GM21528 (cell line): ENCODE results near the gene IL27RA.

Experiments
- ATAC-seq: cut with Tn5 transposase; IDR thresholded peaks from one replicate; pipeline ENCODE4 v1.9.1; 2021; ENCODE audit warnings: mild to moderate bottlenecking, moderate library complexity; ENCODE audit not compliant: unreplicated experiment, low FRiP score

IL27RA gene

DNA sequence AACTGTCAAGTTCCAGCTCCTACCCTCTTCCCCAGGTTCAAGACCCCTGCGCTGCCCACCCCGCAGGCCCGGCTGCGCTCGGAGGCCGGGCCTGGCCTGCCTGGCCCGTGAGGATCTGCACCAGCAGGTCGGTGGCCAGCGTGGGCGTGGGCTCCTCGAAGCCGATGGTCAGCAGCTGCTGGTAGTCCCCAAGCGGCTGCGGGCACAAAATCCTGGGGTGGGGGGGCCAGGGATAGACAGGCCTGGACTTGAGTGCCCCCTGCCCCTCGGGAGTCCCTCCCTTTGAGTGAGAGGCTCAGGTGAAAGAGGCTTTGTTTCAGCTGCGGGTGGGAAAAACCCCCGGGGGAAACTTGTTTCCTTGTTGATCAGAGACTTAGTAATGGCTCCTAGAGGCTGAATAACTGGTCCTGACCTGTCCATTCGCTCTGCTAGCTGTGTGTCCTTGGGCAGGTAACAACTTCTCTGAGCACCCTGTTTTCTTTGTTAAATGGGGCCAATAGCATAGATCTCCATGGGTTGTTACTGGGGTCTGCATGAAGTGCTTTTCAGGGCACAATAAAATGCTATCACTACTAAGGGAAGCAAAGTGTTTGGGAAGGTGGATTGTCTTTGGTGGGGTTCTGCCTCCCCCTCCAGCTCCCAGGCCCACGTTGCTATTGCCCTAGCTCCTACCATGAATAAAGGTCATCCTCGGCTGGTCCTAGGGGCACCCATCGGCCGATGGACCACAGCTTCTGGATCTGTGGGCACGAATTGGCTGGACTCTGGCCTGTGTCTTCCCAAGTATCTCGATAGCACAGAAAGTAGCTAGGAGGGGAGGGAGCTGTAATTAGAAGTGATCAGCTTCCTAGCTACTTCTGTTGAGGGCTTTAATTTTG lies 50.5 kb downstream of the IL27RA start:
- peak; percentile 10 for ATAC-seq

DNA sequence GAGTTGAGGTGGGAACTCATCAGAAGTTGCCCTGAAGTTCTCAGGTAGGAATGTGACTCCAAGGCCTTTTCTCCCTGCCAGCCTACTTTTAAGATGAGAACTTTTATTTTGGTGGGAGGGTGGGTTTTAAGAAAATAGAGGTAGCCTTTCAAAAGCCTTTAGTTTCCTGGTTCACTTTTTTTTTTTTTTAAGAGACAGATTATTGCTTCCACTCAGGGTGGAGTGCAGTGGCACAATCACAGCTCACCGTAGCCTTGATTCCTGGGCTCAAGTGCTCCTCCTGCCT lies 51.1 kb downstream of the IL27RA start:
- no peak for ATAC-seq

DNA sequence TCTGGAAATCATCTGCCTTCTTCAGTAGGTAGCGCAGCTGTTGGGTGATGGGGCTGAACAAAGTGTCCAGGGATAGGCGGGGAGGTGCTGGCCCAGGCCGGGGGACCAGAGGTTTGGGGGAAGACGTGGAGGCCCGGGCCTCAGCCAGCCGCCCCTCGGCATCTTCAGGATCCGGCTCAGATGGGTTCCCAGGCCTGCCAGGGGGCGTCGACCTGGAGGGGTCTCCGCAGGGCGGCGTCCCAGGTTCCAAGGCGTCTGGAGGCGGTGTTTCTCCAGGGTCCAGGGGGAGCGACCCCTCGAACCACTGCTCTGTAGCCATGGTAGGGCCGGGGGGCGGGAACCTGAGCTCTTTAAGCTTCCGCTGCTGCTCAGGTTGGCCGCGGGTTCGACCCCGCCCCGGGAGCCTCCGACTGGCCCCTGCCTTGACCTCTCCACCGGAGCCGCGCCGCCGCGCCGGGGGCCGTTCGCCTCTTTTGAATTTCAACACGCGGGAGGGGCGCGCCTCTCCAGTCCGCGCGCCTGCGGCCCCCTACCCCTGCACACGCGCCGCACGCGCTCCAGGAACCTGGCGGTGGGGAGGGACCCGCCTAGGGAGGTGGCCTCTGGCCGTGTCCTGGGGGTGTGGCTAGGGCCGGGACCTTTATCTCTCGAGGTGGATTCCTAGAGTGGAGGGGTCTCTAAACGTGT lies 53.9 kb downstream of the IL27RA start, which contains the start of gene C19orf67:
TSS of gene C19orf67 (minus strand) at position 475 of the 687 bp plus-strand sequence. CDS start at position 319, 156 bp downstream.
- no peak for ATAC-seq

- no peak for ATAC-seq
Observed at GRCh38 chr19:14086098-14086497, 54.5 kb downstream of the IL27RA start.

- no peak for ATAC-seq
Observed at GRCh38 chr19:14088634-14089411, 57.3 kb downstream of the IL27RA start.

GRCh38 chr19:14089412-14089661 lies 57.8 kb downstream of the IL27RA start:
- no peak for ATAC-seq

DNA sequence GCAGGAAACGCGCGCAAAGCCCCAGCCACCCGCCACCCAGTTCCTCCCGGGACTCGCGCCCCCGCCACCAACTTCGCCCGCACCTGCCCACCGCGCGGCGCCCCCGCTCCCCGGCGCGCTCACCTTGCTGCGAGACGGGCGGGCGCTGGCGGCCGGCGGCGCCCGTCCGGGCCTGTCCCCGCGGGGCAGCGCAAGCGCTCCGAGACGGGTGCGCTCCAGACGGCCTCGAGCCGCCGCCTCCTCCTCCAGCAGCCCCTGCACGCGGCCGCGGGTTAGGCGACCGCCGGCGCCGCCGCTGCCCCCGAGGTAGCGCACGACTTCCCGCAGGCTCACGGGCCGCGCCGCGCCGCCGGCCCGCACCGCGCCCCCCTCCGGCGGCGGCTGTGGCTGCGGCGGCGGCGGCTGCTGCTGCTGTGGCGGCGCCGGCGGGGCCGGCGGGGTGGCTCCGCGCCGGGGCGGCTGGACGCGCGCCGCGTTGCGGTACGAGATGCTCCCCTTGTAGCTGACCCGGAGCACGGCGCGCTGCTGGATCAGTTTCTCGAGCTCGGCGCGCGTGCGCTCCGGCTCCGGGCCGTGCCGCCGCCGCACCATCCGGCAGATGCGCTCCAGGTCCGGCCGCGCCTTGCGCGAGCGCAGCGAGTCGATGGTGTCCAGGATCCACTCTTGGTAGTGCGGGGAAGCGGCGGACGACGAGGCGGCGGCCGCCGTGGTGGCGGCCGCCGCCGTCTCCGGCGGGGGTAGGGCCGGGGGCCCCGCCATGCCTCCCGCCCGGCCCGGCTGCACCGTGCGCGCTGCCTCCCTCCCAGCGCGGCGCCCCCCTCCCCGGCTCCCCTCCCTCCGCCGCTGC lies 58.3 kb downstream of the IL27RA start:
- ATAC-seq, result no peak

DNA sequence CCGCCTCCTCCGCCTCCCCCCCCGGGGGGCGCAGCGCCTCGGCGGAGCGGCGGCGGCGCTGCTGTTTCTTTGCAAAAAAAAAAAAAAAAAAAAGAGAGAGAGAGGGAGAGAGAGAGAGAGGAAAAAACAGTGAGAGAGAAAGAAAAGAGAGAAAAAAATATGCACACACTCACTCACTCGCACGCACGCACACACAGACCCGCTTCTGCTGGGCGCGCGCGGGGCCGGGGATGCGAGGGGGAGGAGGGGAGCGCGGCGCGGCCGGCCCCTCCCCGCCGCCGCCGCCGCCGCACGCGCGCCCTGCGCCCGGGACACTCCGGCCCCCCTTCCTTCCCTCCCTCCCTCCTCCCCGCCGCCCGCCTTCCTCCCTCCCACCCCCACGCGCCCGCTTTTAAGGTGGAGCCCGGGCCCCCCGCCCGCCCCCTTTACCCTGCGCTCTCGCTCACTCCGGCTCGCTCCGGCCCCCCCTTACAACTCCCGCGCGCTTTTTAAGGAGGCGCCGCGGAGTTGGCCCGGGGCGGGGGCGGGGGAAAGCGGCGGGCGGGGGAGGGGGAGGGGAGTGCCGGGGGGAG lies 59.0 kb downstream of the IL27RA start, which contains the start of gene SAMD1:
TSS of gene SAMD1 (minus strand) at position 243 of the 572 bp plus-strand sequence.
- peak; percentile 29 for ATAC-seq

DNA sequence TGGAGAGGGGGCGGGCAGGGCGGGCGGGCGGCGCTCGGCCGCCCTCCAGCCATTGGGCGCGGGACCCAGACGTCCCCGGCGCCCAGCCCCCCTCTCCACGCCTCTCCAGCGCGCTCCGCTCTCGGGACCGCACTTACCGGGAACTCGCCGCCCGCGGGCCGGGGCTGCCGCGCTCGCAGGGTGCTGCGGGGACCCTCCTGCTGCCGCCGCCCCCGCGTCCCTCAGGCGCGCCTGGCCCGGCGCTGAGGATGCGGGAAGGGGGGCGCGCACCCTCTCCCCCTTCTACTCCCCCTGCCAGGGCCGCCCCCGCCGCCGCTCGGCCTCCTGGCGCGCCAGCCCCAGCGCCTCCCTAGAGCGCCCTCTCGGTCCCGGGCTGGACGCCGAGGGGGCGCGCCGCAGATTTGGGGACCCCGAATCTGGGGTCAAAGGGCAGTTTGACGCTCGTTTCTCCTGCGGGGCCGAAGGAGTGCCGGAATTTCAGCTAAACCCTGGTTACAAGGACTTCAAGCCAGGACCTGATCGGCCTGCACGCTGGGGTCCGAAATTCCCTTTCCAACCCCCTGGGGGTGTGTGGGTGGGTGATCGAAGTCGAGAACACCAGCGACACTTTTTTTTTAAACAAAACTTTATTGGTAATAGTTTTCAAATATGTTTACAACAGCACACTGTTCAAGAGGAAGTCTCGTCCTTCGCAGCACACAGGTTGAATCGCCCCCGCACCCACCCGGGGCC lies 59.7 kb downstream of the IL27RA start:
- peak; percentile 49 for ATAC-seq

DNA sequence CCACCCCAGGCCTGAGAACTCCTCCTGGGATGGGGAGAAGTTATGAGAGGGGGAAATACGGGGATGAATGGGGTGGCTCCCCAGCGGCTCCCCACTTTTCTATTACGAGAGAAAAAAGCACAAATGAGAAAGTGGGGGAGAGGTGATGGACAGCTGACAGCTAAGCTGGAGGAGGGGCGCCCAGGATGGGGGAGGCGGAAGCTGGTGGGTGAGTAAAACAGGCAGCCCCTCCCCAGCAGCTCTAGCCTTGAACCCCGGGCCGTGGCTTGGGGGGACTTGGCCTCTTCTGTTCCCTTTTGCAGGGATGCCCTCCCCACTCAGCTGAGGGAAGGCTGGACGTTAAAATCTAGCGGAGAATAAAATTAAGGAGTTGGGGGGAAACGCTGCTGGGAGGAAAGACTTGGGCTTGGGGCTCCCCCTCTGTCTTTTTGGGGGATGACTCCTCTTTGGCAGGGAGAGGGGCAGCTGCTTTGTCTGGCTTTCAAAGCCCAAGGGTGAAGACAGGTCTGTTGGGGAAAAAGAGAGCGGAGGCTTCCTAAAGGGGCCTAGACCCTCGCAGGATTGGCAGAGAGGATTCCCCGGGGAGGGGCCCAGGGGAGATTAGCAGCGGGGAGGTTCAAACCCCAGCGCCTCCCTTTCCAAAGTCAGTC lies 60.4 kb downstream of the IL27RA start:
- peak; percentile 20 for ATAC-seq

DNA sequence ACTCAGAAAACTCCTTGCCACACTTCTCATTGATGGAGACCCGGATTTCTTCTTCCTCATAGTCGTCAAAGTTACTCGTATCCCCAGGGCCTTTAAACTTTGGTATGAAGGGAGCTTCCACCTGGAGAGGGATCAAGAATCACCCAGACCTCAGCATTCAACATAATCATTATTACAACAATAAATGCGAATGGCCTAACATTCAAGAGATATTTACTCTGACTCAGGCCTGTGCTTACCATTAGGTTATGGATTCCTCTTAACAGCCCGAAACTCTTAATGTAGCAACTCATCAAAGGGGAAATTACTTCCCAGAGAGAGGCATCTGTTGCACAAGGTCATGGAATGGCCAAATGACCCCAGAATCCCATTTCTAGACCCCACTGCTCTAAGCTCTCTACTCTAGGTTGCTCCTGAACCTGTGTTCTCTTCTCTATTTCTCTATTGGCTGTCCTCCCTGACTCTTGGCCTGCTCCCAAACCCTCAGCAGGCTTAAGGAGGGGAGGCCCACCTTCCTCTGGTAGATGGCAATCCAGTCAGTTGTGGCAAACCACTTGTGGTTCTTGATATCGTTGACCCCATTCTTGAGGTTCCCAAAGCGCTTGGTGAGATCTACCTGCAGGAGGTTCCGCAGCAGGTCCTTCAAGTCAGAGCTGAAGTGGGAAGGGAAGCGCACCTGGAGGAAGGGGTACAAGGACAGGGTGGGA lies 61.7 kb downstream of the IL27RA start:
- no peak for ATAC-seq

DNA sequence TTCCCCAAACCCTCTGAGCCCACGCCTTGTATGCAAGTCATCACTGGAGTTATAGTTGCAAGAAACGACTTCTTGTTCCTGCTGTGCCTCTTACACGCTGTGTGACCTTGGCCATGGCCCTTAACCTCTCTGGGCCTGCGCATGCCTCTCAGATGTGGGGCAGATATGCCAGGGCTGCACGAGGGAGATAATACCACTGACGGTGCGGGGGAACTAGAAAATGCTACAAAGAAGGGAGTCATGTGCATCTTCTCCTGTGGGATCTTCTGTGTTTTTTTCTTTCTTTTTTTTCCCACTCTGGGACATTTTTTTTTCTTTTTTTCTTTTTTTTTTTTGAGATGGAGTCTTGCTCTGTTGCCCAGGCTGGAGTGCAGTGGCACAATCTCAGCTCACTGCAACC lies 63.3 kb downstream of the IL27RA start:
- ATAC-seq, result no peak

GRCh38 chr19:14096272-14096992 lies 64.9 kb downstream of the IL27RA start:
- no peak for ATAC-seq

- no peak for ATAC-seq
Observed at GRCh38 chr19:14097532-14098151, 66.1 kb downstream of the IL27RA start.

- ATAC-seq, result no peak
Observed at GRCh38 chr19:14101003-14101545, 69.5 kb downstream of the IL27RA start.

DNA sequence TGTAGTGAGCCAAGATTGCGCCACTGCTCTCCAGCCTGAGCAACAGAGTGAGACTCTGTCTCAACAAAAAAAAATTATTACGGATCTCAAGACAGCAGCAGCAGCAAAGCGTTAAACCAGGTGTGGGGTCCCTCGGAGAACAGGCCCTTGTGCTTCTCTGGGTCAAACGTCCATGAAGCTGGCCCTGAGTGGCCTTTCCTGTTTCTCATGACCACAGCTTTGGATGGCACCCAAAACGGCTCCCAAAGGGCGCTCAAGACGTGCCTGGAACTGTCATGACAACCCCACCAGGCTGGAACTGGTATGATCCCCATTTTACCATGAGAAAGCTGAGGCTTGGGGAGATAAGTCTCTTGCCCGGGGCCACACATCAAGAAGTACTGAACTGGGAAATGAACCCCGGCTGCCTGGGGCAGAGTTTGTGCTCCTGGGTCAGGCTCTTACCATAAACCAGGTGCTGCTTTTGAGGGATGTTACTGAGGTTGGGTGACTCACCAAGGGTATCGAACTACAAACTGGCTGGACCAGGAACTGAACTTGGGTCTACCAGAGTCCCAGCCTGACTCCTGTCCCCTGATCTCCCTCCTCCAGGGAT lies 70.6 kb downstream of the IL27RA start:
- ATAC-seq, result no peak

DNA sequence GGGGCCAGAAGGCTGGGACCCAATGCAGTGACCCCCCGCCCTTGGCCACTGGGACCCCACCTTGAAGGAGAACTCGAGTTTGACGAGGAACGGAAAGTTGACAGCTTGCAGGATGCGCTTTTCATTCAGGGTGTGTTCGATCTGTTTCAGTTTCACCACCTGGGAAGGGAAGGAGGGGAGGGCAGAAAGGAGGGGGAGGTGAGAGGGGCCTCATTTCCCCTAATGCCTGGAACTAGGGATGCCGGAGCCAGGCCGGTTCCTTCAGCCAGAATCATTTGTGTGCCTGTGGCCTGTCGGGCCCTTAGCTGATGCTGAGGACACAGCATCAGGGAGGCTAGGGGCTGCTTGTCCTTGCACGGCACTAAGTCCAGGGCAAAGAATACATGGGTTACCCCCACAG lies 71.2 kb downstream of the IL27RA start:
- ATAC-seq, result no peak
